ENCODE data around the gene PRR35. TPM values are rescaled to one million over a fixed set of nuclear protein-coding genes. Genes with fewer than 3 reads are reported as not detected.

The PRR35 gene
- total and polyA plus RNA-seq, 7 donors = not detected

DNA sequence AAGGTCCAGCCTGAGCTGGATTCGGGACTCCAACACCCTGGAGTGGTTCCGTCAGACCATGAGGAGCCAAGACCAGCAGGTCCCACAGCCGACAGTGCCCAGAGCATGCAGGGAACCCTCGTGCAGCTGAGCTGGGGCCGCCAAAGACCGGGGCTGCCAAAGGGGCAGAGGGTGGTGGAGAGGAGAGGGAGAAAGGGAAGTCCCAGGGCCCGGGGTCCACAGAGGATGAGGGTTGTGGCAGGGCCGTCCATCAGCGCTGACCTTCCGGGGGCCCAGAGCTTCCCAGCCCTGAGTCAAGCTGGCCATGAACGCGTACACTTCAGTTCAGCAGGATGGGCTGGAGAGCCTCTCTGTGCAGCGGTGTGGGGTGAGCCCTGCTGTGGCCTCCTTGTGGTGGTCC is 39.3 kb upstream of the PRR35 start:
- TF ChIP-seq, protein P1, sequence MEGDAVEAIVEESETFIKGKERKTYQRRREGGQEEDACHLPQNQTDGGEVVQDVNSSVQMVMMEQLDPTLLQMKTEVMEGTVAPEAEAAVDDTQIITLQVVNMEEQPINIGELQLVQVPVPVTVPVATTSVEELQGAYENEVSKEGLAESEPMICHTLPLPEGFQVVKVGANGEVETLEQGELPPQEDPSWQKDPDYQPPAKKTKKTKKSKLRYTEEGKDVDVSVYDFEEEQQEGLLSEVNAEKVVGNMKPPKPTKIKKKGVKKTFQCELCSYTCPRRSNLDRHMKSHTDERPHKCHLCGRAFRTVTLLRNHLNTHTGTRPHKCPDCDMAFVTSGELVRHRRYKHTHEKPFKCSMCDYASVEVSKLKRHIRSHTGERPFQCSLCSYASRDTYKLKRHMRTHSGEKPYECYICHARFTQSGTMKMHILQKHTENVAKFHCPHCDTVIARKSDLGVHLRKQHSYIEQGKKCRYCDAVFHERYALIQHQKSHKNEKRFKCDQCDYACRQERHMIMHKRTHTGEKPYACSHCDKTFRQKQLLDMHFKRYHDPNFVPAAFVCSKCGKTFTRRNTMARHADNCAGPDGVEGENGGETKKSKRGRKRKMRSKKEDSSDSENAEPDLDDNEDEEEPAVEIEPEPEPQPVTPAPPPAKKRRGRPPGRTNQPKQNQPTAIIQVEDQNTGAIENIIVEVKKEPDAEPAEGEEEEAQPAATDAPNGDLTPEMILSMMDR (IDR thresholded peaks at IDR 0.05) = no peak
- Histone ChIP-seq H3K27ac (no peak overlapping the region), H3K4me3 (no peak overlapping the region), H3K27me3 (ENCODE audit: insufficient read depth in 3 of 3, low read length in 2 of 3) (no peaks in the 10 kb centered on the region), H3K9me3 (no peaks in the 10 kb centered on the region), H3K36me3 (ENCODE audit: insufficient read depth in 1 of 2, low read depth in 1 of 2) (peaks cover 0 to 52% of the 10 kb centered on the region in 2 donors), H3K4me1 (peaks cover 11% of the 10 kb centered on the region)
- intact Hi-C loops (cut with DNase I) = no loop called here
- WGBS, 3 donors = 91 to 93% (median 91%) methylated on average over 13 of the region's 13 CpGs
- no peak for ATAC-seq
- DNase-seq = no peak

DNA sequence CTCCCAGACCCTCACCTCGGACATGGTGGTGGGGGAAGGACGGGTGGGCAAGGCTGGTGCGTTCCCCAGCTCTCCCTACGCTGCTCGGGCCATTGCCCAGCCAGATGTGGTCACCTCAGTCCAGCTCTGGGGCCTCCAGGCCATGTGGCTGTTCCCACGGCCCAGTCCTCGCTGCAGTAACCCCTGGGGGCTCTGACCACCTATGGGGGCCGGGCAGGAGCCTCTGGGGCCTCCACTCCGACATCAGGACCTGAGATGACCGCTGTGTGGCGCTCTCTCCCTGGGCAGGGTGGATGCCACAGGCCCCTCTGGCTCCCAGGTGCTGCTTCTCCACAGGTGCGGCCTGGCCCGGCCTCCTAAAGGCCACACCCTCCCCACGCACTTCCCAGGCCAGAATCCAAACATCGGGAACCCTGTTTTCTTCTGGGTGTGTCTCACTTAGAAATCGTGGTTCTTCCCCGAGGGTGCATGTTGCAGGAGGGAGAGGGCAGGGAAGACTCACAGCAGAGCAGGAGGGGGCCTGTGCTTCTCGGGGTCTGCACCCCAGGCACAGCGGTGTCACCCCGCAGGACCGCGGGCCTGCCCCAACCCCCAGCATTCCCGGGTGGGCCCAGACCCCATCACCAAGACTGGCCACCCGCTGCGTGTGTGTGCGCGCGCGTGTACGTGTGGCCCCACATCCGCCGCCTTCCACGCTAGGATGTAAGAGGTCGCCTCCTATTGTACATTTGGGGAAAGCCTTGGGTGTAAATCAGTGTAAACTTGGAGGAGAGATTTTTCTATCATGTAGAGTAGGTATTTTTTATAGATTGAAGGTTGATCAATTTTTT is 38.6 kb upstream of the PRR35 start:
- Histone ChIP-seq H3K4me1 (peaks cover 18% of the 10 kb centered on the region), H3K4me3 (no peak overlapping the region), H3K27ac (no peak overlapping the region), H3K36me3 (ENCODE audit: insufficient read depth in 1 of 2, low read depth in 1 of 2) (peaks cover 0 to 45% of the 10 kb centered on the region in 2 donors), H3K9me3 (no peaks in the 10 kb centered on the region), H3K27me3 (ENCODE audit: insufficient read depth in 3 of 3, low read length in 2 of 3) (no peaks in the 10 kb centered on the region)
- 75 to 82% (median 80%) methylated on average over 32 to 34 of the region's 34 CpGs for WGBS, 3 donors
- intact Hi-C loops (cut with DNase I) = no loop called here
- TF ChIP-seq, protein P1 (IDR thresholded peaks at IDR 0.05) = no peak
- ATAC-seq (no peak), DNase-seq (no peak)

DNA sequence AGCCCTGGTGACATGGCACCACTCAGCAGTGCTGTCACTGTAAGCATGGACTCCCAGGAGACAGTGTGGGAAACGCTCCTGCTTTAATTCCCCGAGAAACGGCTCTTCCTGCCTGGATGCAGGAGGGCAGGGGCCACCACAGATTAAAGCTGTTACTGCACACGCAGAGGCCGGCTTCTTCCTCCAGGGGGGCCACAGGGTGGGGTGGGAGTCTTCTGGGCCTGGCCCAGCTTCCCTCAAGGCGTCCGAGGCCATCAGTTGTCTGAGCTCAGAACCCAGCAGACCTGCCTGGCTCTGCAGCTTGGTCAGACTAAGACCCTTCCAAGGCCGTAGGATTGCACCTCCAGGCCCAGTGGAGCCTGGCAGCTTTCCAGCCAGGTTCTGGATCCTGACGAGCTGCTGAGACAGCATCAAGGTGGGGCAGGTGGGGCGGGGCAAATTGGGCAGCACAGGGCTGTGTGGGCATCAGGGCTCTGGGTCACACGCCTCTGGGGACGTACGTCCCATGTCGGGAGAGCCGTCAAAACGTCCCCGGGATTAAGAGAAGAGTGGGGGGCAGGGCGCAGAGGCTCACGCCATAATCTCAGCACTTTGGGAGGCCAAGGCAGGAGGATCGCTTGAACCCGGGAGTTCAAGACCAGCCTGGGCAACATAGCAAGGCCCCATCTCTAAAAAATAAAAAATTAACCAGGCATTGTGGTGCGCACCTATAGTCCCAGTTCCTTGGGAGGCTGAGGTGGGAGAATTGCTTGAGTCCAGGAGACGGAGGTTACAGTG is 37.7 kb upstream of the PRR35 start:
- peaks cover 18% of the 10 kb centered on the region for H3K4me1 ChIP-seq
- no peak for DNase-seq
- WGBS, 3 donors = 61 to 66% (median 66%) methylated on average over 23 of the region's 23 CpGs

DNA sequence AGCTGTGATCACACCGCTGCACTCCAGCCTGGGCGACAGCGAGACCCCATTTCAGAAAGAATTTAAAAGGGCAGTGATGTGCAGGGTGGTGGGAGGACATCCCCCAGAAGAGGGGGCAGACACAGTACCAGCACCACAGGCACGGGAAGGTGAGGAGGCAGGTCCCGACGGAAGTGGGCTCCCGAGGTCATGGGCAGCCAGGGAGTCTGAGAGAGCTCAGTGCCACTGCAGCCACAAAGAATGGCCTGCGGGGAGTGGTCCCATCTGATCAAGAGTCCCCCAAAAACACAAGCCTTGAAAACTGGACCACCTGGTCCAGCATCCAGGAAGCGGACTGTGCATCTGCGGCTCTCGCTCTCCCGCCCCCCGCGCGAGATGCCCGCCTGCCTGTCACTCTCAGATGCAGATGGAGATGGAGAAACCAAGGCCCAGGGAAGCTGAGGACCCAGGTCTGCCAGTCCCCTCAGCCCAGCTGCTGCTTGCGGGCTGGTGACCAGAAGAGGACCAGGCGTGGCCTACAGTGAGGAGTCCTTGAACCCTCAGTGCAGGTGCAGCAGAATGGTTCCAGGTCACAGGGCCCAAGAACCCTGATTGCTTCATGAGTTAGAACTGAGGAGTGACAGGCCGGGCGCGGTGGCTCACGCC is 37.0 kb upstream of the PRR35 start:
- peaks cover 0 to 36% of the 10 kb centered on the region in 2 donors for H3K36me3 ChIP-seq (ENCODE audit: insufficient read depth in 1 of 2, low read depth in 1 of 2)
- 89 to 91% (median 90%) methylated on average over 22 of the region's 22 CpGs for WGBS, 3 donors
- no peak overlapping the region for H3K4me3 ChIP-seq
- no peaks in the 10 kb centered on the region for H3K9me3 ChIP-seq
- ATAC-seq (no peak), DNase-seq (no peak)
- TF ChIP-seq, protein P1 (IDR thresholded peaks at IDR 0.05) = no peak
- intact Hi-C loops (cut with DNase I) = no loop called here
- H3K27ac ChIP-seq = no peak overlapping the region
- no peaks in the 10 kb centered on the region for H3K27me3 ChIP-seq (ENCODE audit: insufficient read depth in 3 of 3, low read length in 2 of 3)
- peaks cover 18% of the 10 kb centered on the region for H3K4me1 ChIP-seq

More for the DNA sequence above, 37.7 kb upstream of the PRR35 start:
- Histone ChIP-seq H3K9me3 (no peaks in the 10 kb centered on the region), H3K27ac (no peak overlapping the region), H3K4me3 (no peak overlapping the region), H3K27me3 (ENCODE audit: insufficient read depth in 3 of 3, low read length in 2 of 3) (no peaks in the 10 kb centered on the region), H3K36me3 (ENCODE audit: insufficient read depth in 1 of 2, low read depth in 1 of 2) (peaks cover 0 to 36% of the 10 kb centered on the region in 2 donors)
- no peak for ATAC-seq
- intact Hi-C loops (cut with DNase I) = no loop called here
- TF ChIP-seq, protein P1 (IDR thresholded peaks at IDR 0.05) = no peak
